DMS 273 (cell line): Measurements from ENCODE around the gene C3orf70.
"Not testable (repeated sequence)": the region's sequence is repeated elsewhere in the genome, so short reads cannot be mapped to it uniquely, and the experiment has no call there.

Source experiments
- DNase-seq: peaks from one replicate; lab custom pipeline; 2025; ENCODE audit not compliant: unreplicated experiment; lab: John Stamatoyannopoulos, UW

The C3orf70 gene

DNA sequence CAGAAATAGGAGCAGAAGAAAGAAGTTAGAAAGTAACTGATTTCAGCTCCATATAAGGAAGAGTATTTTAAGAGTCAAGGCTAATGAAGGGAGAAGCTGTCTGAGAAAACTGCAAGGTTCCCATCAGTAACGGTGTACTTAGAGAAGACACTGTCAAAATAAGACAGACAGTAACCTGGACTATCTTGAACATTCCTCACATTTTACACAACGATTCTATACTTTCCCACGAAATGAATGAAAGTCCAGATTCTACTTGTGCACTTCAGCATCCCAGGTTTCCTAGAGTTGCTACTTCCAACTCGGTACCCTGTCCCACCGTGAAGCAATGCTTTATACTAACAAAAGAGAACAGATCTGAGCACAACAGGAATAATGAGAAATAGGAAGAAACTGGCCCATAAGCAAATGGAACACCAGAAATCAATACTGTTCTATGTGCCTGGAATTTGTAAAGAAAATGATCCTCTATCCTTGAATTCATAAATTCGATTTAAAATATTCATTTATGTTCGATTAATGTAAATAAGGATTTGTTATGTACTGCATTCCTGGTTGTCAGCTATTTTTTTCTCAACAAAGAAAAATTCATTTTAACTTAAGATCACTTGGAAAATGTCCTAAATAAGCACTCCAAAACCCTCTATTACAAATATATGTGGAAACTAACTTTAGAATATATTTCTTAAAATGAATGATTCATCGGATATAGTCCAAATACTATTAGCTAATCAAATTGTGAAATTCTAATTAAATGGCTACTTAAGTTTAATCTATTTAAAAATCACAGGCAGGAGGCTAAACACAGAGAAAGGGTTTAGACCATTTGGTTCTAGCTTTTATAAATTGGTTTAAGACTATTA is 1.5 kb downstream of the C3orf70 start:
- DNase-seq: no peak

DNA sequence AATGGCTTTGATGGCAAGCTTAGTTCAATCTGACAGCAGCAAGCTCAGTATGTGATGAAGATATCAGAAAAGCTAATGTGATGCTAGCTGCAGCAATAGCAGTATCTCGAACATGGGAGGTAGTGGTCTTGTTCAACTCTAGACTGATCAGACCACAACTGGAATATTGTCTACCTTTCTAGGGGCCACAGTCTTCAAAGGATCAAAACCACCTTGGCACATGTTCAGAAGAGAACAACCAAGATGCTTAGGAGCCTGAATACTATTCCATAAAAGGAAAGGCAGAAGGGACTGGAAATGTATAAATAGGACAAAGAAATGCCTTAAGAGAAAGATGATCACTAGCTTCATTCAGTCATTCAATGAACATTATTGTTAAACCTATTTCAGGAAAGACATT is 2.3 kb downstream of the C3orf70 start:
- DNase-seq: no peak

DNA sequence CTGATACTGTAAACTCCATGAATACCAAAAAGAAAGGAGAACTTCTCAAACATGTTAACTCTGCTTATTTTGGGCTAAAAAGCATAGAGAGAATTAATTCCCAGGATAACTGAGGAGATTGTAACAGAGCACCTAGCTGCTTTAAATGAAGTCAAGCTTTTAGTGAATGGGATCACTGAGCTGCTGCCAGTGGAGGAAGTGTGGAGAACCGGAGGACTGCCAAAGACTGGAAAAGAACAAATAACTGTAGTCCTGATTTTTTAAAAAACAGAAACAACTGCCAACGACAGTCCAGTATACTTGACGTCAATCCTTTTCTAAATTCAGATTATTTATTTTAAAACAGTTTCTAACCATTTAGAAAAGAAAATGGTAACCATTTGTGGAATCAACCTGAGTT is 3.3 kb downstream of the C3orf70 start:
- no peak for DNase-seq

DNA sequence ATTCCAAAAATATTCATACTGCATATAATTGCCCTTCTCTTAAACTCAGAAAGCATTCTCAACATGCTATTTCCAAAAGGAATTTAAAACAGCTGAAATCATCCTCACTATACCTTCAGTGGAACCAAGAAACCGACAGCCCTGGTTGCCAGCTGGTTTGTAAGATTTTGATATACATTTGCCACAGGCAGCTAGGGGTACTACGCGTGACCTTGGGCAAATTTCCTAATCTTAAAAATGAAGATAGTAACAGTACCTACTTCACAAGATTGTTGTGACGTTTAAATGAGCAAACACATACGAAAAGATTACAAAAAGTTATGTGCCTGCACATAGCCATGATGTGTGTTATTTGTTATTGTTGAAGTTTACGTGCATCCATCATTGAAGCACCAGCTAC is 7.3 kb downstream of the C3orf70 start:
- peak; percentile 26 for DNase-seq

DNA sequence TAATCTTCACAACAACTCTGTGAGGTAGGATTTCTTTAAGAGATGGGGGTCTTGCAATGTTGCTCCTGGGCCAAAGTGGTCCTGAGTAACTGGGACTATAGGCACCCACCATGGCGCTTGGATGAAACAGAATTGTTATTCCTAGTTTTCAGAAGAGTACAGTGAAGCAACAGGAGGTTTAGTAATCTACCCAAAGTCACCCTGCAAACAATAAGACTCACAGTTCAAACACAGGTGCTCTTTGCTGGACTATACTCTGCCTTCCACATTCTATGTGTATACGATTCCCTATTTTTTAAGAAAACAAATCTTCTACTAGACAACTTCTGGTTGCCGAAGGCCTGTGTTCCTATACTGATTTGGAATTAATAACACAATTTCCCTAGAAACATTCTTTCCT is 8.1 kb downstream of the C3orf70 start:
- DNase-seq: no peak

DNA sequence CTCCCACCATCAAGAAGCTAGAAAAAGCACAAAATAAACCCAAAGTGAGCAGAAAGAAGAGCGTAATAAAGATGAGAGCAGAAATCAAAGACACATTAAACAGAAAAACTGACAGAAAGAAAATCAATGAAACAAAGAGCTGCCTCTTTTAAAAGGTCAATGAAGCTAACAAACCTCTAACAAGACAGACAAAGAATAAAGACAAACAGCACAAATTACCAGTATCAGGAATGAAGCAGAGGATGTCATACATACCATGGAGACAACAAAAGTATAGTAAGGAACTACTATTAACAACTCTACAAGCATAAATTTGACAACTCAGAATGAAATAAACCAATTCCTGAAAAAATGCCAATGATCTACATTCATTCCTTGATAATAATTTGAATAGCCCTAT is 15.0 kb downstream of the C3orf70 start:
- no peak for DNase-seq

DNA sequence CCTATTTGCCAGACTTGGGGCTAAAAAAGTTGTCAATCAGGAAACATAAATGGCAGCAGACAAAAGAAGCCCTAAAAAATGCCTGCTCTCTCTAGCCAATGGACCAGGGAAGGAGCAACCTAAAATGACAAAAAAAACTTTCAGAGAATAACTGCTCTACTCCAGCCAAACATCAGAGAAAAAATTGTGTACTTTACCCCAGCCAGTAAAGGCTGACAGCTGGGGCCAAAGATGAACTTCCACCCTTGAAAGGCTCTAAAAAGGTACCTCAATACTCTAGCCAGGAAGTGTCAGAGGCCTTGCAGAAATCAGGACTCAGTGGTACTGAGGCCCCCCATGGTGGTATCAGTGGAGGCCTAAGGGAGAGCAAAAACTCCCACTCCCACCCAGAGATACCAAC is 18.4 kb downstream of the C3orf70 start:
- no peak for DNase-seq

DNA sequence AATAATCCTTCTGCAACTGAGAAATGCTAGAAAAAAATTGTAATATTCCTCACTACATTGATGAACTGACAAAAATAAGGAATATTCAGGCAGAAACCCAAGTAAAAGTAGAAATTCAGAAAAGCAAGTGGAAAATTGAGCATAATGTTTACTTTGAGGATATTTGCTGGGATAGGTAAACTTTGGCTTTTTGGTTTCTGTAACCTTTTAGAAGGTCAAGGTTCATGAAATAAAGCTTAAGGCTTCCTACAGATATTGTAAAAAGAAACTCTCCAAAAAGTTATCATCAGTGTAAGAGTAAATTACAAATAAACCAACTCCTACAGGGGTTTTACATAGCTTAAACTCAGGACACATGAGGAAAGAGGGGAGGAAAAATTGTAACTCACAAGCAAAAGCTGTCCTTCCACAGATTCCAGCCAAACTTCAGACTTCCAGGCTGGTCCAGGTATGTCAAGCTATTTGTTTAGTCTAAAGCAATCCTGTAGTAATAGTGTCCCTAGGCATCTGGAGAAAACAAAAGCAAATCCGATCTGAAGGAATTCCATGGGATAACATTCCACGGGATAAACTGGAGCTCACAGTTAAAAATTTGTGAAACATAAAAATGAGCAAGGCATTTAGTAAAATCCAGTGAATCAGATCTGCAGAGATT is 21.1 kb downstream of the C3orf70 start:
- DNase-seq: no peak

DNA sequence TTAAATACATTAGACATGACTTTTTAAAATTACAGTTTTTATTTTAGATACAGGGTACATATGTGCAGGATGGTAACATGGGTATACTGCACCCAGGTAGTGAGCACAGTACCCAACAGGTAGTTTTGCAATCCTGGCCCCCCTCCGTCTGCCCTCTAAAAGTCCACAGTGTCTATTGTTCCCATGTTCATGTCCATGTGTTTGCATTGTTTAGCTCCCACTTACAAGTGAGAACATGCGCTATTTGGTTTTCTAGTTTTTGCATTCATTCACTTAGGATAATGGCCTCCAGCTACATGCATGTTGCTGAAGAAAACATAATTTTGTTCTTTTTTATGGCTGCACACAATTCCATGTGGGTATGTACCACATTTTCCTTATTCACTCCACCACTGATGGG is 23.8 kb downstream of the C3orf70 start:
- DNase-seq: no peak

DNA sequence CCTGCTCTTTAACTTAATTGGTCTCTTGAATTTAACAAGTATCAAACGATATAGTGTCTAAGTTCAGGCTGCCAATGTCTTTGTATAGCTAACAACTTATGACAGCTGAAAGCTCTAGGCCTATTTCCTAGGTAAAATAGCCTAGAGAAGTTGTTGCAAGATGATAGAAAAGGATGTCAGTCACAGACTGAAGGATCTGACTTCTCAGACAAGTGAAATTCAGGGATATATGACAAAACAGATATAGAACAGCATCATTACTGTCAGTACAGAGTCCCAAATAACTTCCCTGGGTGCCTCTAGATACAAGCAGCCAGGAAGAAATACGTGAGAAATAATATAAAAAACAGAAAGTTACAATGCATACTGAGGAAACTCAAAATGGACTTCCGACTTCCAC is 26.7 kb downstream of the C3orf70 start:
- DNase-seq: no peak

DNA sequence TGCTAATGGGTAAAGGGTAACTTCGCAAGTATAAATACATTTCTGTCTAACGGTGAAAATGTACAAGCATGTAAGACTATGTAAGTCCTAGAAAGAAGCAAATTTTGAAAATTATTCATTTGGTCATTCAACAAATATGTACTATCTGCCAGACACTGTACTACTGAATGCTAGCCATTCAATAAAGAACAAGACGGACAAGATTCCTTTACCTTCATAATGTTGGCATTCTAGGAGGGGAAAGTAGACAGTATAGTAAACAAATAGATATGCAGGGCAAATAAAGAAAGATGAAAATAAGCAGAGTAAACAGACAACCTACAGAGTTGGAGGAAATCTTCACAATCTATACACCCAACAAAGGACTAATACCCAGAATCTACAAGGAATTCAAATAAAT is 32.7 kb downstream of the C3orf70 start:
- DNase-seq: no peak

DNA sequence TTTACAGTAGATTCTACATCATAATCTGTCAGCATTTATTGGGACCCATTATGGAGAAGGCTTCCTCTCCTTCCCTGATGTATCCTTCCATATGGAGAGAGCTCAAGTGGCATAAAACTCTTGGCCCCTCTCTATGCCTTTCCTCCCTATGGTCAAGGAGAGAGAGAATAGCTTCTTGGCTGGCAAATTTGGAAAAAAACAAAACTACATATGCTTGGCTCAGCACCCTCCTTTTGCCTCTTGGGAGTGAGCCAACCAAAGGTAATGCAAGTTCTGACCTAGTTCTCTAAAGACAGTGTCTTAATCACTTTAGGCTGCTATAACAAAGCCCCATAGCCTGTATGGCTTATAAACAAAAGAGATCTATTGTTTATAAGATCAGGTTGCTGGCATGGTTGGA is 37.5 kb downstream of the C3orf70 start:
- no peak for DNase-seq

DNA sequence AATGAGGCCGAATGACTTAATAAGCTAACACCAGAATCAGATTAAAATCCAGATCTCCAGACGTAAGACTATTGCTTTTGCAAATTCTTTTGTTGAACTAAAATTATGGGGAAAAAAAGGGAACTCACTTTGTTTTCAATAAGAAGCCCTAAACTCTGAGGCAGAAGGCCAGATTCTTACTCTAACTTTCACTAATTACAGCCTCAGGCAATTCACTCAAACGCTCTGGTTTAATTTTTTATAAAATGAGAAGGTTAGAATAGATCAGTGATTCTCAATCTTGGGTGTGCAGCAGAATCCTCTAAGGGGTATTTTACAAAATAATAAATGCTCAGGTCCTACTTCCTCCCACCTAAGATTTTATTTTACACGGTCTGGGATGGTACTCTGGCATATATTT is 38.1 kb downstream of the C3orf70 start:
- no peak for DNase-seq

DNA sequence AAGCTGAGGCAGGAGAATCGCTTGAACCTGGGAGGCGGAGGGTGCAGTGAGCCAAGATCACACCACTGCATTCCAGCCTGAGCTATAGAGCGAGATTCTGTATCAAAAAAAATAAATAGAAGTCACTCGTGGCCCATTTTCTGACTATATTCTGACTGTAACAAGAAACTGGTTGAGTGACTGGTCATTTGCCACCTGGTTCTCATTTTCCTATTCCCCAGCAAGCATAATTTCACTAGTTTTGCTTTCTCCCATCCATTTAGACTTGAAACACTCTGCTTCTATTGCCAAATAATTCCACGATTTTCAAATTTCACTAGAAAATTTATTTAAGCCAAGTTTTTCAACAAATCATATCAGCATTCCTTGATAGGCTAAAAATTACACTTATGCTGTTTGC is 40.7 kb downstream of the C3orf70 start:
- no peak for DNase-seq

DNA sequence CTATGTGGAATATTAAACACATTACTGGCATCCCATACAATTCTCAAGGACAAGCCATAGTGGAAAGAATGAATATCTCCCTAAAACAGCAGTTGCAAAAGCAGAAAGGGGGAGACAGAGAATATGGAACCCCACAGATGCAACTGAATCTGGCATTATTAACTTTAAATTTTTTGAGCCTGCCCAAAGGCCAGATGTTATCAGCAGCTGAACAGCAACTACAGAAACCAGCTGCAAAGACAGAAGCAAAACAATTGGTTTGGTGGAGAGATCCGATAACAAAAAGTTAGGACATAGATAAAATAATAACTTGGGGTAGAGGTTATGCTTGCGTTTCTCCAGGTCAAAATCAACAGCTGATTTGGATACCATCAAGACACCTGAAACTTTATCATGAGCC is 43.8 kb downstream of the C3orf70 start:
- DNase-seq: not testable (repeated sequence)

DNA sequence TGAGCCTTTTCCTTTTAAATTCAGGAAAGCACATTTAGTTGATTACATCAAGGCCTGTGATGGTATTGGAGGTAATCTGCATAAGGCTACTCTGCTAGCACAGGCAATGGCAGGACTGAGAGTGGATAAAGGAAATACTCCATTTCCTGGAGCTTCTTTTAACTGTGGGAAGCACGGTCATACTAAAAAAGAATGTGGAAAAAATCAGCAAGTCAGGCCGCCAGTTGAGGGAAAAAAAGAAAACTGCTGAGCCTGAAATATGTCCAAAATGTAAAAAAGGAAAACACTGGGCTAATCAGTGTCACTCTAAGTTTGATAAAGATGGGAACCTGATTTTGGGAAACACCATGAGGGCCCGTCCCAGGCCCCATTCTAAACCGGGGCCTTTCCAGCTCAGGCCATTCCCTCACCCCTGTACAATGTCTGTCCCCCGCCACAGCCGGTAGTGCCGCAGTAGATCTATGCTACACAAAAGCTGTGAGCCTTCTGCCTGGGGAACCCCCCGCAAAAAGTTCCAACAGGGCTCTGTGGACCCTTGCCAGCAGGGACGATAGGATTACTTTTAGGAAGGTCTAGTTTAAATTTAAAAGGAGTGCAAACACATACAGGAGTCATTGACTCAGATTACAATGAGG is 46.5 kb downstream of the C3orf70 start:
- DNase-seq: not testable (repeated sequence)

DNA sequence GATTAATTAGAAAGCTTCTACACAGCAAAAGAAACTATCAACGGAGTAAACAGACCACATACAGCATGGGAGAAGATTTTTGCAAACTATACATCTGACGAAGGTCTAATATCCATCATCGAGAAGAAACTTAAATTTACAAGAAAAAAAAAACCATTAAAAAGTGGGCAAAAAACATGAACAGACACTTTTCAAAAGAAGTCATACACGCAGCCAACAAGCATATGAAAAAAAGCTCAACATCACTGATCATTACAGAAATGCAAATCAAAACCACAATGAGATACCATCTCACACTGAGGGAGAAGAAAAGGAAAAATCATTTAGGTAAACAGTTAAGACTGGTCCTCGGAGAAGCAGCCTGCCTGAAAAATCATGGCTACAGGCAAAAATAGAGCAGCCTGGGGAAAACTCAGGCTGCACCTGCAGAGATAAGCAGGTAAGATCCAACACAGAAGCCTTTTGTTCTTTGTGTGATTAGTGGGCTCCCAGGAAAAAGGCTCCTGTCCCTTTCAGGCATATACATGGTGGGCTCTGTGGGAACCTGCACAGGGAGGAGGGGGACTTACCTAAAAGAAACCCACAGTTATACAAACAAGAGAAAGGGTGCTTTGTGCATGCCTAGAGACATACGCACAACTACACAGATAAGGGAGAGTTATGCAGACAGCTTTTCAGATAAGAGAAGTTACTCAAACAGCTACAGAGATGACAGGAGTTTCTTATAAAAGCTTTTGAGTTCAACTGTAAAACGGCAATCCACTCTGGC is 49.3 kb downstream of the C3orf70 start:
- no peak for DNase-seq

DNA sequence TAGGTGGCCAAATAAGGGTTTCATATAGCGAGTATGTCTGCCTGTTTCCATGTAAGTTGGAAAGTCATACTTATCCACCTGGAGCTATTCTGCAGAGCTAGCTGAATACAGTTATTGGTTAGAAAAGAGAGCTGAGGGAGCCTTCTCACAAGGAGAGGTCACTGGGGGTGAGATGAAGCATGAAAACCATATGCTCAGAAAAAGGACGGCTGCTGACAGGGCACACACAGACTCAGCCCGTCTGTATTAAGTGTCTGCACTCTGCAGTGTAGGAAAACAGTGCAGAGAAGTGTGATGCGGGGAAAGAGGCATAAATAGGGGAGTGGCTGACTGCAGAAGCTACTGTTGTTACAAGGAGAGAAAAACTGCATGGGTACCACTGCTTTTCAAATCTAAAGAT is 58.2 kb downstream of the C3orf70 start:
- peak; percentile 79 for DNase-seq

DNA sequence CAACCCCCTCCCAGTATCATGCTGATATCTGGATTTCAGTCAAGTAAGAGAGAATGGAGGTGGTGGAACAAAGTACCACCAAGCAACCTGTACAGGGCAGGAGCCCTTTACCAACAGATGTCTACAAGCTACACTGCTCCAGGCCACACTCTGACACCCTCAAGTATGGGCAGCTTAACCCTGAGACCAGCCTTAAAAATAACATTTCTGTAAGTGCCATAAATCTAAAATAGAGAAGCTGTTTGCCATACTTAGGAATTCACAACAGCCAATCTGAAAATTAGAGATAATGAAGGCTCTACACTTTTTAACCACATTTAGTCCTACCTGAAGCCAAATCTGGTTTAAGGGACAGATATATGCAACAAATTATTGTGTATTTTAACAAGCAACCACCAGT is 59.7 kb downstream of the C3orf70 start:
- DNase-seq: no peak

DNA sequence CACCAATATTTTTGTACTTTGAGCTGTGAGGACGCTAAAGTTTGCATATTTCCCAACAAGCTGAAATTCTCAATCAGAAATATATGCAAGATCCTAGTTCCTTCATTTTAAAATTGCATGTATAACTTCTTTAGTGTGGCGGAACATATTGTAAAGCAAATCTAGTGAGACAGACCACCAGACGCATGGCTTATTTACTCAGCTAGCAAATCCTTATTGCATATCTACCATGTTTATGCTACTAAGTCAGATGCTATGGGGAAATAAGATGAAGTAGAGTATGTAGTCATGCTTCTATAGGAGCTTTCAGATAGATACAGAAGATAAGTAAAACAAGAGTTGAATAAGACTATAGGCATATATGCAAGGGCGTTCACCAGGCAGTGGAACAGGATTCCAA is 62.0 kb downstream of the C3orf70 start:
- DNase-seq: no peak

DNA sequence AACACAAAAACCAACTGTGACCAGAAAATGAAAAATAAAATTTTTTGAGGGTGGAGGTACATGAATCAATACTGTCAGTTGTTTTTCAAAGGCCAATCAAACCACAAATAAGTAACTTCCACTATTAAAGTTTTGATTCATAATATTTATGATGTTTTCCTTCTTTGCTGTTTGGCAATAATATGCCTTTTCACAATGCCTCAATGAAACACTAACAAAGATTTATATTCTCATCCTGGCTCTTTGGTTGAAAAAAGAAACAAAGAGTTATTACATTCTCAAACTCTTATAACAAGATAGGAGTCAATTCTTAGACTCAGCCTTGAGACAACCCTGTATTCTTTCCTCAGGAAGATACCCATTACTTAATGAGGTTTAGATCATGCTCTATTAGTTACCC is 63.1 kb downstream of the C3orf70 start:
- no peak for DNase-seq
